ENCODE results near the gene ARL9. TPM values are rescaled to one million over a fixed set of nuclear protein-coding genes. Genes with fewer than 3 reads are reported as not detected.

Gene ARL9
- total and polyA plus RNA-seq, 9 of the 15 experiments (the other 6 are each of a cell fraction or from before 2014, with no cell fraction given): 0.10 to 0.15 (median 0.11) TPM; not detected in 6

GRCh38 chr4:56513517-56513916 lies 7.9 kb downstream of the ARL9 start (continued):
- TF ChIP-seq GTF3C2 (IDR thresholded peaks at IDR 0.05; ENCODE audit: borderline replicate concordance, extremely low read depth, insufficient read length) (no peak), U2AF2 (optimal IDR thresholded peaks at IDR 0.05; ENCODE audit: low read depth, low read length) (no peak), CLOCK (CRISPR knock-in tag; IDR thresholded peaks at IDR 0.05; ENCODE audit: borderline replicate concordance) (no peak), POLR2AphosphoS5 (IDR thresholded peaks at IDR 0.05; ENCODE audit: control insufficient read depth, insufficient read depth, low read depth, low read length) (peak; percentile 45), FOXK2 (conservative IDR thresholded peaks at IDR 0.05 in 1 of 2, IDR thresholded peaks at IDR 0.05 in 1 of 2; ENCODE audit: low read depth in 2 of 2) (no peak), MTF1 (CRISPR knock-in tag; IDR thresholded peaks at IDR 0.05; ENCODE audit: borderline replicate concordance) (no peak), EP300 (IDR thresholded peaks at IDR 0.05; ENCODE audit: low read length) (peak; percentile 78; the same call in 1 of the 2 replicates), SP2 (IDR thresholded peaks at IDR 0.05; ENCODE audit: extremely low read depth, low read depth, low read length, poor library complexity, severe bottlenecking) (no peak), ASH1L (IDR thresholded peaks at IDR 0.05; ENCODE audit: borderline replicate concordance, low read depth, partially characterized antibody) (no peak), CBFA2T3 (IDR thresholded peaks at IDR 0.05) (peak; percentile 89), THRAP3 (IDR thresholded peaks at IDR 0.05; ENCODE audit: borderline replicate concordance) (no peak), EWSR1 (IDR thresholded peaks at IDR 0.05; ENCODE audit: borderline replicate concordance, low read depth, partially characterized antibody) (no peak), ZNF165 (CRISPR knock-in tag; IDR thresholded peaks at IDR 0.05; ENCODE audit: borderline replicate concordance) (no peak), RFX5 (IDR thresholded peaks at IDR 0.05; ENCODE audit: low read depth, low read length) (no peak), SP1 (CRISPR knock-in tag; IDR thresholded peaks at IDR 0.05) (no peak), ZNF695 (CRISPR knock-in tag; IDR thresholded peaks at IDR 0.05) (no peak), TFAM (CRISPR knock-in tag; conservative IDR thresholded peaks at IDR 0.05) (no peak), ZNF384 (IDR thresholded peaks at IDR 0.05; ENCODE audit: low read depth, low read length) (no peak), TARDBP (IDR thresholded peaks at IDR 0.05) (no peak), ARID3A (IDR thresholded peaks at IDR 0.05; ENCODE audit: borderline replicate concordance, low read depth, low read length) (0 out of 2 replicates have a peak, but pooled peaks have one; percentile 19), ZBED1 (IDR thresholded peaks at IDR 0.05) (no peak), ZNF41 (CRISPR knock-in tag; conservative IDR thresholded peaks at IDR 0.05) (no peak), RBM14 (IDR thresholded peaks at IDR 0.05; ENCODE audit: borderline replicate concordance, insufficient read depth, low read depth, low read length) (no peak)

Data from K562 (cell line).